Endodermal cell (in vitro differentiated cells): Measurements from ENCODE around the gene WRNIP1. TPM values are rescaled to one million over a fixed set of nuclear protein-coding genes. Genes with fewer than 3 reads are reported as not detected.

ENCODE experiments used
- DNase-seq: peaks from one replicate; pipeline ENCODE4 v3.0.0-alpha.2; 2017
- H3K27ac ChIP-seq: 2 replicates; pipeline ENCODE4 v1.5.1; 2013; ENCODE audit warnings: mild to moderate bottlenecking, low read depth, low read length, moderate library complexity
- H3K27me3 ChIP-seq: 2 replicates; pipeline ENCODE4 v1.6.1; 2013; ENCODE audit warnings: mild to moderate bottlenecking, low read length, moderate library complexity; ENCODE audit not compliant: insufficient read depth, control insufficient read depth, poor library complexity, severe bottlenecking
- H3K36me3 ChIP-seq: 2 replicates; pipeline ENCODE4 v1.7.0; 2013; ENCODE audit warnings: mild to moderate bottlenecking, low read length, moderate library complexity; ENCODE audit not compliant: control insufficient read depth, insufficient read depth
- H3K4me1 ChIP-seq: one replicate; pipeline ENCODE4 v1.7.0; 2013; ENCODE audit warnings: low read length; ENCODE audit not compliant: control insufficient read depth, insufficient read depth
- H3K4me3 ChIP-seq: 2 replicates; pipeline ENCODE4 v1.5.1; 2013; ENCODE audit warnings: mild to moderate bottlenecking, low read length, moderate library complexity
- H3K9ac ChIP-seq: 2 replicates; pipeline ENCODE4 v1.6.1; 2013; ENCODE audit warnings: mild to moderate bottlenecking, low read length, moderate library complexity; ENCODE audit not compliant: poor library complexity, severe bottlenecking; ENCODE audit errors: extremely low read depth
- H3K9me3 ChIP-seq: 2 replicates; pipeline ENCODE4 v1.6.1; 2013; ENCODE audit warnings: mild to moderate bottlenecking, low read length, moderate library complexity; ENCODE audit not compliant: control insufficient read depth
- H3K27ac Mint-ChIP-seq: 2 replicates; pipeline ENCODE4 v1.8.0; 2020; ENCODE audit warnings: mixed read lengths
- H3K27me3 Mint-ChIP-seq: 2 replicates; pipeline ENCODE4 v1.8.0; 2021; ENCODE audit warnings: mild to moderate bottlenecking, mixed read lengths; ENCODE audit not compliant: insufficient read depth
- H3K36me3 Mint-ChIP-seq: 2 replicates; pipeline ENCODE4 v1.8.0; 2020; ENCODE audit warnings: low read depth, mixed read lengths
- H3K4me1 Mint-ChIP-seq: 2 replicates; pipeline ENCODE4 v1.8.0; 2020; ENCODE audit warnings: mixed read lengths
- H3K4me3 Mint-ChIP-seq: 2 replicates; pipeline ENCODE4 v1.8.0; 2020; ENCODE audit warnings: mild to moderate bottlenecking, moderate library complexity, mixed read lengths
- H3K9me3 Mint-ChIP-seq: 2 replicates; pipeline ENCODE4 v1.8.0; 2020; ENCODE audit warnings: mild to moderate bottlenecking, mixed read lengths
- WGBS, 2 experiments: methylation state at CpG; one replicate each; pipeline versions ENCODE4 v1.1.5 to v1.1.7; 2013; ENCODE audit warnings: missing lambda C conversion rate in 2 of 2, mixed read lengths in 1 of 2; ENCODE audit not compliant: insufficient coverage in 1 of 2, insufficient read length in 1 of 2; 5-methylcytosine and 5-hydroxymethylcytosine counted together
- total RNA-seq, 2 donors: library from RNA; stranded (reverse); fragmentation: NEBNext Ultra II Directional in 1 of 2; extraction: Animal tissue kit (Norgen Biotek cat#: 25700) in 1 of 2; gene quantifications; 2 replicates in 1 of 2; 3 replicates in 1 of 2; pipeline ENCODE4 v1.2.1, GENCODE V29; 2021
- TF ChIP-seq, protein P1 (sequence below): fragments of 200-600 bp; sonication (generic); conservative IDR thresholded peaks from 2 replicates; pipeline ENCODE4 v1.5.0; 2021; ENCODE audit warnings: antibody characterized with exemption, mild to moderate bottlenecking

The WRNIP1 gene
- total RNA-seq, 2 donors from 2014 or later, result 30.8 to 33.2 TPM

DNA sequence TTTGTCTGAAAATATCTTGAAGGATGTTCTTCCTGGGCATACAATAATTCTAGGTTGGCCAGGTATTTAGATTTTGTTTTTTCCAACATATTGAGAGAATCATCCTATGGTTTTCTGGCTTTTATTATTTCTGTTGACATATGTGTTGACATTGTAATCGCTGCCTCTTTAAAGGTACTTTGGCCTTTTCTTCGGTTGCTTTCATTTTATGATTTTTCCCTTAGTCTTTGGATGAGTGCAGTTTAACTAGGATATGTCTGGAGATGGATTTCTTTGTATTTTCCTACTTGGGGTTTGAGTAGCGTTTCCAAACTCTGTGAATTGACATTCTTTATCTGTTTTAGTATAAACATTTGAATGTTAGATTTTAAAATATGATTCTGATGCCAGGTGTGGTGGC, 65.0 kb downstream of the WRNIP1 start:
- Histone ChIP-seq H3K9me3 (no peaks in the 10 kb centered on the region), H3K27me3 (no peaks in the 10 kb centered on the region), H3K4me3 (no peak overlapping the region), H3K4me1 (no peaks in the 10 kb centered on the region), H3K36me3 (peaks cover 4% of the 10 kb centered on the region), H3K27ac (no peak overlapping the region), H3K9ac (no peak overlapping the region)
- H3K27me3 Mint-ChIP-seq, result no peaks in the 10 kb centered on the region
- peaks cover 25% of the 10 kb centered on the region for H3K36me3 Mint-ChIP-seq
- no peaks in the 10 kb centered on the region for H3K4me1 Mint-ChIP-seq
- no peaks in the 10 kb centered on the region for H3K9me3 Mint-ChIP-seq
- 83 to 94% methylated on average over 2 to 3 of the region's 3 CpGs for WGBS, 2 experiments
- DNase-seq, result no peak
- H3K4me3 Mint-ChIP-seq, result no peak overlapping the region
- H3K27ac Mint-ChIP-seq, result no peak overlapping the region
- TF ChIP-seq, protein P1, sequence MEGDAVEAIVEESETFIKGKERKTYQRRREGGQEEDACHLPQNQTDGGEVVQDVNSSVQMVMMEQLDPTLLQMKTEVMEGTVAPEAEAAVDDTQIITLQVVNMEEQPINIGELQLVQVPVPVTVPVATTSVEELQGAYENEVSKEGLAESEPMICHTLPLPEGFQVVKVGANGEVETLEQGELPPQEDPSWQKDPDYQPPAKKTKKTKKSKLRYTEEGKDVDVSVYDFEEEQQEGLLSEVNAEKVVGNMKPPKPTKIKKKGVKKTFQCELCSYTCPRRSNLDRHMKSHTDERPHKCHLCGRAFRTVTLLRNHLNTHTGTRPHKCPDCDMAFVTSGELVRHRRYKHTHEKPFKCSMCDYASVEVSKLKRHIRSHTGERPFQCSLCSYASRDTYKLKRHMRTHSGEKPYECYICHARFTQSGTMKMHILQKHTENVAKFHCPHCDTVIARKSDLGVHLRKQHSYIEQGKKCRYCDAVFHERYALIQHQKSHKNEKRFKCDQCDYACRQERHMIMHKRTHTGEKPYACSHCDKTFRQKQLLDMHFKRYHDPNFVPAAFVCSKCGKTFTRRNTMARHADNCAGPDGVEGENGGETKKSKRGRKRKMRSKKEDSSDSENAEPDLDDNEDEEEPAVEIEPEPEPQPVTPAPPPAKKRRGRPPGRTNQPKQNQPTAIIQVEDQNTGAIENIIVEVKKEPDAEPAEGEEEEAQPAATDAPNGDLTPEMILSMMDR, result no peak

DNA sequence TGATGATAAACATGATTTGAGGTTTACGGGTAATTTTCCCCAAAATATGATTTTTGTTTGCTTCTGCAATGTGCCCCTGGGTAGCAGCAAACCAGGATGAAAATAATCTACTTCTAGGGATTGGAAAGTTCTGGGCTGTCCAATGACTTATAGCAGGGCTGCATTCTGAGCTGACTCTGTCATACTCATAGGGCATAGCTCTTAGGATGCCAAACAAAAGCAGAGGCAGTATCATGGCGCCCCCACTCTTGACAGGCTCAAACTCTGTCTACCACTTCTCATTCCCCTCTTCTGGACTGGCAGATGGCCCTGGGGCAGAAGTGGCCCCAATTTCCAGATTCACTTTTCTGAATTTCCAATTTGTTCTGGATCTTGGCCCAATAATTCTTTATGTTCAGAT, 66.2 kb downstream of the WRNIP1 start:
- Mint-ChIP-seq H3K4me3 (no peak overlapping the region), H3K4me1 (no peaks in the 10 kb centered on the region), H3K27me3 (no peaks in the 10 kb centered on the region), H3K9me3 (no peaks in the 10 kb centered on the region), H3K36me3 (peaks cover 36% of the 10 kb centered on the region), H3K27ac (no peak overlapping the region)
- H3K9me3 ChIP-seq, result no peaks in the 10 kb centered on the region
- H3K4me3 ChIP-seq, result no peak overlapping the region
- no peak overlapping the region for H3K27ac ChIP-seq
- no peak for DNase-seq
- H3K27me3 ChIP-seq, result no peaks in the 10 kb centered on the region
- no peak overlapping the region for H3K9ac ChIP-seq
- 93 to 100% methylated on average over 2 of the region's 2 CpGs for WGBS, 2 experiments
- no peaks in the 10 kb centered on the region for H3K4me1 ChIP-seq
- H3K36me3 ChIP-seq, result peaks cover 13% of the 10 kb centered on the region
- TF ChIP-seq, protein P1, result no peak

DNA sequence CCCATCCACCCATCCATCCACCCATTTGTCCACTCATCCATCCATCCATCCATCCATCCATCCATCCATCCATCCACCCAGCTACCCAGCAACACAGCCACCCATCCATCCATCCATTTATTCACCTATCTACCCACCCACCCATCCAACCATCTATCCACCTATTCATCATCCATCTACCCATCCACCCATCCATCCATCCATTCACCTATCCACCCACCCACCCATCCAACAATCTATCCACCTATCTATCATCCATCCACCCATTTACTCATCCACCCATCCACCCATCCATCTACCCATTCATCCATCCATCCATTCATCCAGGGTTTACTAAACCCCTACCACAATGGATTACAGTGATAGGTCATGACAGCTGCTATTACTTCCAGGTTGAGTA, 69.1 kb downstream of the WRNIP1 start:
- no peaks in the 10 kb centered on the region for H3K9me3 ChIP-seq
- H3K4me3 ChIP-seq, result no peak overlapping the region
- peaks cover 24% of the 10 kb centered on the region for H3K36me3 ChIP-seq
- H3K27me3 ChIP-seq, result no peaks in the 10 kb centered on the region
- no peak overlapping the region for H3K27ac ChIP-seq
- no peaks in the 10 kb centered on the region for H3K9me3 Mint-ChIP-seq
- H3K4me1 Mint-ChIP-seq, result no peaks in the 10 kb centered on the region
- DNase-seq, result no peak
- H3K4me3 Mint-ChIP-seq, result no peak overlapping the region
- H3K27me3 Mint-ChIP-seq, result no peaks in the 10 kb centered on the region
- H3K36me3 Mint-ChIP-seq, result peaks cover 52% of the 10 kb centered on the region
- TF ChIP-seq, protein P1, result no peak
- no peak overlapping the region for H3K9ac ChIP-seq
- H3K4me1 ChIP-seq, result no peaks in the 10 kb centered on the region
- no peak overlapping the region for H3K27ac Mint-ChIP-seq

Other genes starting within 250 kb of the WRNIP1 start
- under 1 TPM; 0.18 to 0.20 TPM for gene MYLK4, start 14.5 kb upstream of the WRNIP1 start, total RNA-seq
- 10 to 100 TPM; 30.6 to 38.5 TPM for gene SERPINB1, start 76.5 kb downstream of the WRNIP1 start, total RNA-seq
- gene SERPINB9, start 137.9 kb downstream of the WRNIP1 start, total RNA-seq, result 100 to 1,000 TPM; 192 to 390 TPM
- gene SERPINB6, start 206.2 kb downstream of the WRNIP1 start, total RNA-seq, result 100 to 1,000 TPM; 128 to 150 TPM
- gene NQO2, start 234.5 kb downstream of the WRNIP1 start, total RNA-seq, result 100 to 1,000 TPM in 1 of 2 donors, 10 to 100 TPM in 1; 50.8 to 199 TPM